ENCODE measurements around the gene EML2.
A peak's percentile ranks its signal among the peaks of the same experiment; 100 is the strongest.

The EML2 gene

GRCh38 chr19:45667620-45668341 is 28.6 kb upstream of the EML2 start, which contains the start of gene GIPR:
Gene GIPR (plus strand): TSS chr19:45668221. CDS start chr19:45669521, 1,300 bp downstream.
- TF ChIP-seq GATA1 (IDR thresholded peaks at IDR 0.05; ENCODE audit: low read depth, low read length) (no peak), POLR2A (IDR thresholded peaks at IDR 0.05; ENCODE audit: low read length) (no peak)
- DNase-seq = peak; percentile 44 to 51

DNA sequence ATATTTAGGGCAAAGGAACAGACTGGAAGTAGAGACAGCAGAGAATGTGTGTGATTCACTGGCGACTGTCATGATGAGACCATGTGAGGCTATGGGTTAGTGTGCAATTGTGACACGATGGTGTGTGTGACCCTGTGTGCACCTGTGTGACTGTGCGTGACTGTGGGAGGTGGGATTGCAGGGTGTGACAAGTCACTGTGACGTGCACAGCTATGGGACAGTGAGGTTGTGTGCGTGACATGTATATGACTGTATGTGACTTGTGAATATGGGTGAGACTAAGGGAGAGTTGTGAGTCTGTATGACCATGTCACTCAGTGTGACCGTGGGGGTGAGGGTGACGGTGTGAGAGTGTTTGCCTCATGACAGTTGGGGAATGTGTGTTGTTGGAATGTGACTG is 25.4 kb upstream of the EML2 start:
- no peak for DNase-seq
- TF ChIP-seq POLR2A (IDR thresholded peaks at IDR 0.05; ENCODE audit: low read length) (no peak), GATA1 (IDR thresholded peaks at IDR 0.05; ENCODE audit: low read depth, low read length) (no peak)

GRCh38 chr19:45663800-45664199 is 24.6 kb upstream of the EML2 start:
- TF ChIP-seq POLR2A (IDR thresholded peaks at IDR 0.05; ENCODE audit: low read length) (no peak), GATA1 (IDR thresholded peaks at IDR 0.05; ENCODE audit: low read depth, low read length) (no peak)
- no peak for DNase-seq

GRCh38 chr19:45660636-45661035 is 21.4 kb upstream of the EML2 start:
- no peak for DNase-seq
- TF ChIP-seq POLR2A (IDR thresholded peaks at IDR 0.05; ENCODE audit: low read length) (no peak), GATA1 (IDR thresholded peaks at IDR 0.05; ENCODE audit: low read depth, low read length) (no peak)

GRCh38 chr19:45659096-45659729 is 20.0 kb upstream of the EML2 start:
- no peak for DNase-seq
- TF ChIP-seq POLR2A (IDR thresholded peaks at IDR 0.05; ENCODE audit: low read length) = no peak
- TF ChIP-seq GATA1 (IDR thresholded peaks at IDR 0.05; ENCODE audit: low read depth, low read length) = no peak

- no peak for TF ChIP-seq GATA1 (IDR thresholded peaks at IDR 0.05; ENCODE audit: low read depth, low read length)
- TF ChIP-seq POLR2A (IDR thresholded peaks at IDR 0.05; ENCODE audit: low read length) = no peak
- no peak for DNase-seq
Measured at GRCh38 chr19:45657520-45658167, 18.4 kb upstream of the EML2 start.

DNA sequence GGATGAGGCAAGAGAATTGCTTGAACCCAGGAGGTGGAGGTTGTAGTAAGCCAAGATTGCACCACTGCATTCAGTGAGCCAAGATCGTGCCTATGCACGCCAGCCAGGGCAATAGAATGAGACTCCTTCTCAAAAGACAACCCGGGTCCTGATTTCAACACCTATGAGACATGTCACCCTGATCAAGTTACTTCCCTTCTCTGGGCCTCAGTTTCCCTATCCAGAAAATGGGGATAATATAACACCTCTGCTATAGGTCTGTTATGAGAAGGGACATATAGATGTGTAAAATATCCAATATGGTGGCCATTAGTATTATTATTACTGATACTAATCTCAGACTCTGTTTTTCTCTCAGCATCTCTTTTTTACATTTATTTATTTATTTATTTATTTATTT is 15.9 kb upstream of the EML2 start:
- DNase-seq = no peak
- no peak for TF ChIP-seq GATA1 (IDR thresholded peaks at IDR 0.05; ENCODE audit: low read depth, low read length)
- TF ChIP-seq POLR2A (IDR thresholded peaks at IDR 0.05; ENCODE audit: low read length) = no peak

GRCh38 chr19:45653634-45654033 is 14.4 kb upstream of the EML2 start:
- TF ChIP-seq POLR2A (IDR thresholded peaks at IDR 0.05; ENCODE audit: low read length) = no peak
- no peak for TF ChIP-seq GATA1 (IDR thresholded peaks at IDR 0.05; ENCODE audit: low read depth, low read length)
- DNase-seq = no peak

DNA sequence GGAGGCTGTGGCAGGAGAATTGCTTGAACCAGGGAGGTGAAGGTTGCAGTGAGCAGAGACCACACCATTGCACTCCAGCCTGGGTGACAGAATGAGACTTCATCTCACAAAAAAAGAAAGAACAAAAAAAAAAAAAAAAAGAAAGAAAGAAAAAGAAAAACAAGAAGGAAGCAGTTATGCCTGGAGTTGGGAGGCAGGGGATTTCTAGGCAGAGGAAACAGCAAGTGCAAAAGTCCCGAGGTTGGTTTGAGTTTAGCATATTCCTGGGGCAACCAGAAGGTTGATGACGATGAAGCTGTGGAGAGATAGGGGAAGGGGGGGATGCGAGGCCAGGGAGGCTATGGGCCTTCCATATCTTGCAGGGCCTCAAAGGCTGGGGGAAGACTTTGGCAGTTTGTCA is 11.5 kb upstream of the EML2 start:
- no peak for DNase-seq
- no peak for TF ChIP-seq POLR2A (IDR thresholded peaks at IDR 0.05; ENCODE audit: low read length)
- no peak for TF ChIP-seq GATA1 (IDR thresholded peaks at IDR 0.05; ENCODE audit: low read depth, low read length)

DNA sequence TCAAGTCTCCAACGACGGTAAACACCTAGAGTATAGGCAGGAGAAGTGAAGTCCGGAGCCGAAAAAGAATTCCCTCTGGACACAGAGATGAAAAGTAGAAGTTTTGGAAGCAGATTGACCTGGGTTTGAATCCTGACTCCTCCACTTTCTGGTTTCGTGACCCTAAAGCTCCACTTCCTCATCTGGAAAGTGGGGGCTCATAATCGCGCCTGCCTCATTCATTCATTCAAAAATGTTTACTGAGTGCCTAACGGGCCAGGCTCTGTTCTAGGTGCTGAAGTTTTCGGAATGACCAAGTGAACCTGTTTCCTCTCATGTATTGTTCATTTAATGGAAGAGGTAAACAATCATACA is 7.1 kb upstream of the EML2 start:
- DNase-seq = no peak

GRCh38 chr19:45645631-45646344 is 6.6 kb upstream of the EML2 start:
- TF ChIP-seq GATA1 (IDR thresholded peaks at IDR 0.05; ENCODE audit: low read depth, low read length) = no peak
- TF ChIP-seq POLR2A (IDR thresholded peaks at IDR 0.05; ENCODE audit: low read length) = no peak
- DNase-seq = peak; percentile 71 to 82

More for the DNA sequence above, 7.1 kb upstream of the EML2 start:
- TF ChIP-seq GATA1 (IDR thresholded peaks at IDR 0.05; ENCODE audit: low read depth, low read length) (no peak), POLR2A (IDR thresholded peaks at IDR 0.05; ENCODE audit: low read length) (no peak)

GRCh38 chr19:45645068-45645630 is 6.0 kb upstream of the EML2 start:
- DNase-seq = peak; percentile 62 to 64
- TF ChIP-seq POLR2A (IDR thresholded peaks at IDR 0.05; ENCODE audit: low read length) = no peak
- TF ChIP-seq GATA1 (IDR thresholded peaks at IDR 0.05; ENCODE audit: low read depth, low read length) = no peak

DNA sequence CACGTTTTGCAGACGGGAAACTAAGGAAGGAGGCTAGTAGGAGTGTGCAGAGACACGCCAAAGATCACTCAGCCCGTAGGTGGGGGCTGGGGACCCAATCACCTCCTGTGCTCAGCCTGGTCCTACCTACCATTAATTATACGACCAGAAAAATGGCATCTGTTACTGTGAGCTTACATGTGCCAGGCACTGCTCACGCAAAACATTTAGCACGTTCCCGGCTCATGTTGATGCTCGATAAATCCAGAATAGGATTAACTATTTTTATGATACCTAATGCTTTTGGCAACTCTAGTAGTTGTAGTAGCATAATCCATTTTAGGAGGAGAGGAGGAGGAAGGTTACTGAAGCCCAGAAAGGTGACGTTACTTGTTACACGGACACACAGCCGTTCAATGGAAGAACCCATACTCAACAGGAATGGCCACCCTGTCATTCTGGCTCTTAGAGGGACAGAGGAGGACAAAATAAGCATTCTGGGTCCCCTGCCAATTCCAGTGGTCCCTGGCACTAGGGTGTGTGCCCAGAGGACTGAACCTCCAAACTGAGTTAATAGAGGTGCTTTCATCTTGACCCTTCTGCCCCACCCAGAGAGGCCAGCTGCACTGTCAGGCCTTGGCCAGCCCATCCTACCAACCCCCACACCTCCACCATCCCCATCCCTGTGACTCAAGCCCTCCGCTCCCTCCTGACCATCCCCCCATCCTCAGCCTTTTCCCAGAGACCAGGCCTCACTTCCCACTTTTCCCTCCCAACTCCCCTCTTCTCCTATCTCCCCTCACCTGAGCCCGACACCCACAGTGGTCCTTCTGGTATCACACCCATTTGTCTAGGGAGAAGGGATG is 5.0 kb upstream of the EML2 start:
- TF ChIP-seq GATA1 (IDR thresholded peaks at IDR 0.05; ENCODE audit: low read depth, low read length) = no peak
- TF ChIP-seq POLR2A (IDR thresholded peaks at IDR 0.05; ENCODE audit: low read length) = no peak
- DNase-seq = no peak

Measured in erythroblast (primary cell).